Fibroblast of mammary gland (primary cell): ENCODE results near the gene GOLGA8R.
"Not testable (repeated sequence)": the region's sequence is repeated elsewhere in the genome, so short reads cannot be mapped to it uniquely, and the experiment has no call there.

Source experiments
- DNase-seq: peaks from one replicate; pipeline ENCODE4 v3.0.0-alpha.2; 2010; ENCODE audit warnings: low read depth
- H3K4me3 ChIP-seq: 2 replicates; pipeline ENCODE4 v1.5.1; 2011; ENCODE audit warnings: low read depth, mild to moderate bottlenecking, low read length, moderate library complexity; ENCODE audit not compliant: control insufficient read depth

Gene GOLGA8R

GRCh38 chr15:30360990-30361389 is 53.1 kb downstream of the GOLGA8R start:
- DNase-seq, H3K4me3 ChIP-seq: not testable (repeated sequence)

GRCh38 chr15:30355043-30355442 is 59.0 kb downstream of the GOLGA8R start:
- not testable (repeated sequence) for DNase-seq, H3K4me3 ChIP-seq
